ENCODE measurements around the gene SUCLA2. TPM values are rescaled to one million over a fixed set of nuclear protein-coding genes. Genes with fewer than 3 reads are reported as not detected.

Gene SUCLA2
- total RNA-seq (10 to 100 TPM; 22.7 to 31.2 (median 29.4) TPM), total RNA-seq (18.2 to 72.5 (median 26.4) reads per million in 29 experiments)
- total RNA-seq (2013): 27.9 TPM

GRCh38 chr13:48001114-48001881 lies at the start of gene SUCLA2:
Gene SUCLA2, minus strand, starts transcription at chr13:48001273. Its CDS starts 4 bp downstream, at chr13:48001269.
- Mint-ChIP-seq H3K27me3 (no peaks in the 10 kb centered on the region), H3K27ac (peak within 1 kb of the TSS; percentile 67 to 89), H3K9me3 (no peaks in the 10 kb centered on the region), H3K4me1 (peaks cover 41 to 49% (median 46%) of the 10 kb centered on the region in 3 donors), H3K36me3 (peaks cover 6% of the 10 kb centered on the region), H3K4me3 (peak within 1 kb of the TSS; percentile 92 to 95 (median 94))
- WGBS (ENCODE audit: insufficient coverage): 20% methylated on average over 50 of the region's 52 CpGs
- POLR2A ChIA-PET: no interaction called here
- no peaks in the 10 kb centered on the region for H3K27me3 ChIP-seq (replicated peaks in 1 of 2; ENCODE audit: control insufficient read depth in 2 of 2, extremely low read depth in 1 of 2, insufficient read depth in 2 of 2, low read length in 1 of 2)
- peak within 1 kb of the TSS; percentile 97 to 99 for H3K4me3 ChIP-seq (ENCODE audit: control insufficient read depth in 1 of 2, extremely low read depth in 1 of 2, low read length in 1 of 2)
- CTCF ChIA-PET: interaction anchor here in 1 of 2 donors (3.5 kb wide), 1 partner anchor 36 kb away, joined by 14 read pairs; the partner anchor contains the start of gene NUDT15
- peak within 1 kb of the TSS; percentile 66 for H3K27ac ChIP-seq (ENCODE audit: low read length)
- peak; percentile 77 to 93 (median 84) for DNase-seq
- peaks cover 13 to 15% of the 10 kb centered on the region in 2 experiments for H3K4me1 ChIP-seq (ENCODE audit: control insufficient read depth in 1 of 2, extremely low read depth in 1 of 2, insufficient read depth in 2 of 2, low read length in 2 of 2)
- ATAC-seq (replicated peaks in 1 of 4): peak; percentile 99 to 100 (median 99)
- H3K9me3 ChIP-seq: no peaks in the 10 kb centered on the region
- peaks cover 0 to 2% of the 10 kb centered on the region in 2 donors for H3K36me3 ChIP-seq (ENCODE audit: control insufficient read depth in 2 of 2, extremely low read depth in 1 of 2, insufficient read depth in 1 of 2, low read length in 1 of 2)

DNA sequence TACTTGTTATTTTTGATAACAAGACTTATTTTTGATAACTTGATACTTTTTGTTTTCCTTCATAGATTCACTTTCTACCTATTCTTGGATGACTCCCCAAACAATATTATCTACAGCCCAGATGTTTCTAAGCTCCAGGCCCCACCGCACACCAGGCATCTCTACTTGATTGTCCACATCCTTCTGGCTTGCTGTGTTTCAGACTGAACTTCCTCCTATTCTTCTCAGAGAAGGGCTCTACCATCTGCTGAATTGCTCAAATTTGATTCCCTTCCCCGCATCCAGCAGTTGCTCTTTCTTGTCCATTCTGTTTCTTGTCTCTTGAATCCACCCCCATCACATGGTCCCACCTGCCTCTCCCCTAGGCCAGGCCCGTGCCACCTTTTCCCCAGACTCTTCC lies 49.5 kb upstream of the SUCLA2 start:
- no peaks in the 10 kb centered on the region for H3K9me3 ChIP-seq
- DNase-seq (no peak), ATAC-seq (replicated peaks in 1 of 4) (no peak)
- no peaks in the 10 kb centered on the region for H3K27me3 ChIP-seq (replicated peaks in 1 of 2; ENCODE audit: control insufficient read depth in 2 of 2, extremely low read depth in 1 of 2, insufficient read depth in 2 of 2, low read length in 1 of 2)
- H3K4me3 ChIP-seq (ENCODE audit: control insufficient read depth in 1 of 2, extremely low read depth in 1 of 2, low read length in 1 of 2): no peak overlapping the region
- 95% methylated on average over 2 of the region's 3 CpGs for WGBS (ENCODE audit: insufficient coverage)
- H3K36me3 ChIP-seq (ENCODE audit: control insufficient read depth in 2 of 2, extremely low read depth in 1 of 2, insufficient read depth in 1 of 2, low read length in 1 of 2): peaks cover 9 to 30% of the 10 kb centered on the region in 2 donors
- Mint-ChIP-seq H3K36me3 (peaks cover 47% of the 10 kb centered on the region), H3K4me1 (peaks cover 0 to 10% (median 0%) of the 10 kb centered on the region in 3 donors), H3K9me3 (no peaks in the 10 kb centered on the region), H3K4me3 (no peak overlapping the region), H3K27me3 (no peaks in the 10 kb centered on the region), H3K27ac (no peak overlapping the region)
- H3K27ac ChIP-seq (ENCODE audit: low read length): no peak overlapping the region
- ChIA-PET CTCF (interaction anchor here in 1 of 2 donors (0.6 kb wide), 1 partner anchor 13 kb away, joined by 3 read pairs; the partner anchor contains the start of gene NUDT15), POLR2A (no interaction called here)
- H3K4me1 ChIP-seq (ENCODE audit: control insufficient read depth in 1 of 2, extremely low read depth in 1 of 2, insufficient read depth in 2 of 2, low read length in 2 of 2): no peaks in the 10 kb centered on the region

DNA sequence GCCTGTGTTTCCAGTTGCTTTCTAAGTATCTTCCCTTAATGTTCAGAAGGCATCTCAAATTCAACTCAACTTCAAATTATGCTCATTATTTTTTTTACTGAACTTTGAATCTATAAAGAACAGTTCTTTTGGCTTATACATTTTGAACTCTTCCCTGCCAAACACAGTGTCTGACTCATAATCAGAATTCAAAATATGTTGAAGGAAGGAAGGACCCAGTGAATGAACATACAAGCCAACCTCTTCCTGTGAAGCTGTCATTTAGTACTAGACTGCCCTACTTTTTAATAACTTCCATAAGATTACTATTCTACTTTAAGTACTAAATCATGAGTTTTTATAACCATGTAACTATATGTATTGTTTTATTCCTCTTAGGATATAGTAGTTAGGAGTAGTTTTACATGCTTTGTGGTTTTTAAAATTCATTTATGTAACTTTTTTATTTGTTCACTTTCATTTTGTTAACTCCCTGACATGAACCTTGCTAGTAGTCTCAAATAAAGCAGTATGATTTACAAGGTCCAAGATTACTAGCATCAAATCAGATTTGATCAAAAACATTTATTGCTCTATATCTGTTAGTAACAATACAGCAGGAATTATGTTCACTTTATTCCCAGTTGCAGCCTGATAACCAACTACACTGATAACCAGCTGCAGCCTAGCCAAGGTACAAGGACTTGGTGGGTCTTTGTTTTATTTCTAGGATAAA lies 42.9 kb upstream of the SUCLA2 start:
- Mint-ChIP-seq H3K4me1 (peaks cover 12 to 23% (median 16%) of the 10 kb centered on the region in 3 donors), H3K27me3 (no peaks in the 10 kb centered on the region), H3K4me3 (no peak overlapping the region), H3K9me3 (no peaks in the 10 kb centered on the region), H3K27ac (peak overlapping the region; percentile 60 to 90), H3K36me3 (peaks cover 28% of the 10 kb centered on the region)
- peaks cover 3 to 15% of the 10 kb centered on the region in 2 donors for H3K36me3 ChIP-seq (ENCODE audit: control insufficient read depth in 2 of 2, extremely low read depth in 1 of 2, insufficient read depth in 1 of 2, low read length in 1 of 2)
- no peaks in the 10 kb centered on the region for H3K27me3 ChIP-seq (replicated peaks in 1 of 2; ENCODE audit: control insufficient read depth in 2 of 2, extremely low read depth in 1 of 2, insufficient read depth in 2 of 2, low read length in 1 of 2)
- DNase-seq (no peak), ATAC-seq (replicated peaks in 1 of 4) (peak in 3 of 4 experiments; percentile 44 to 53 (median 47))
- ChIA-PET CTCF (interaction anchor here in 1 of 2 donors (1.0 kb wide), 1 partner anchor 191 kb away, joined by 3 read pairs; no protein-coding TSS in a partner anchor), POLR2A (interaction anchor here in 1 of 2 donors (0.6 kb wide), 1 partner anchor 77 kb away, joined by 3 read pairs; no protein-coding TSS in a partner anchor)
- no peak overlapping the region for H3K4me3 ChIP-seq (ENCODE audit: control insufficient read depth in 1 of 2, extremely low read depth in 1 of 2, low read length in 1 of 2)
- peak overlapping the region; percentile 54 for H3K27ac ChIP-seq (ENCODE audit: low read length)
- no peaks in the 10 kb centered on the region for H3K9me3 ChIP-seq
- H3K4me1 ChIP-seq (ENCODE audit: control insufficient read depth in 1 of 2, extremely low read depth in 1 of 2, insufficient read depth in 2 of 2, low read length in 2 of 2): peaks cover 0 to 3% of the 10 kb centered on the region in 2 experiments

DNA sequence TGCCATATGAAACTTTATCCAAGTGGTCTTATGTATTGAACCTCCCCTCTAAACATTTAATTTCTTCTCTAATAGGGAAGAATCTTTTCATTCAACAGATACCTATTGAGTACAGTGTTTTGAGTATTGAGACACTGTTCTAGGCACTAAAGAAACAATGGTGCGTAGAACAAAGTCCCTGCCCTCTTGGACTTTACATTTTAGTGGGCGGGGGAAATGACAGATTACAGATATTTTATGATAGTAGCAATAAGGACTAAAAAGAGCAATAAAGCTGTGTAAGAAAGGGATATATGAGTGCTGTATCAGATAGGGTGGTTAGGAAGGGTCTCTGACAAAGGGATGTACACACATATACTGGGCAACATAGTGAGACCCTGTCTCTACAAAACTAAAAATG lies 41.8 kb upstream of the SUCLA2 start:
- POLR2A ChIA-PET: no interaction called here
- 95% methylated on average over 2 of the region's 2 CpGs for WGBS (ENCODE audit: insufficient coverage)
- peaks cover 26% of the 10 kb centered on the region for H3K36me3 Mint-ChIP-seq

DNA sequence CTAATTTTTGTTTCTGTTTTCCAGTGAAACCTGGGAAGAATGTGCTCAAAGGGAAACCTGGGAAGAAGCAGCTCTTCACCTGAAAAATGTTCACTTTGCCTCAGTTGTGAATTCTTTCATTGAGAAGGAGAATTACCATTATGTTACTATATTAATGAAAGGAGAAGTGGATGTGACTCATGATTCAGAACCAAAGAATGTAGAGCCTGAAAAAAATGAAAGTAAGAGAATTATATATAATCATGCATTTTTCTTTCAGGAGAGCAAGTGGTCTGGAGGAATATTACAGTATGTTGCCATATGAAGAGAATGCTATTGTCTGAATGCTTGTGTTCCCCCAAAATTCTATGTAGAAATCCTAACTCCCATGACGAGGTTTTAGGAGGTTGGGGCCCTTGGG lies 39.8 kb upstream of the SUCLA2 start:
- no peak overlapping the region for H3K4me3 ChIP-seq (ENCODE audit: control insufficient read depth in 1 of 2, extremely low read depth in 1 of 2, low read length in 1 of 2)
- DNase-seq (no peak), ATAC-seq (replicated peaks in 1 of 4) (no peak)
- no peaks in the 10 kb centered on the region for H3K9me3 ChIP-seq
- no peaks in the 10 kb centered on the region for H3K27me3 ChIP-seq (replicated peaks in 1 of 2; ENCODE audit: control insufficient read depth in 2 of 2, extremely low read depth in 1 of 2, insufficient read depth in 2 of 2, low read length in 1 of 2)
- ChIA-PET POLR2A (no interaction called here), CTCF (interaction anchor here in 1 of 2 donors (4.9 kb wide), 1 partner anchor 53 kb away, joined by 27 read pairs; the partner anchor contains the start of gene MED4)
- peaks cover 8 to 17% of the 10 kb centered on the region in 2 experiments for H3K4me1 ChIP-seq (ENCODE audit: control insufficient read depth in 1 of 2, extremely low read depth in 1 of 2, insufficient read depth in 2 of 2, low read length in 2 of 2)
- H3K27me3 Mint-ChIP-seq: no peaks in the 10 kb centered on the region
- no peak overlapping the region for H3K4me3 Mint-ChIP-seq
- H3K36me3 ChIP-seq (ENCODE audit: control insufficient read depth in 2 of 2, extremely low read depth in 1 of 2, insufficient read depth in 1 of 2, low read length in 1 of 2): peaks cover 0 to 13% of the 10 kb centered on the region in 2 donors
- H3K27ac ChIP-seq (ENCODE audit: low read length): no peak overlapping the region
- WGBS (ENCODE audit: insufficient coverage): no CpG with 5 or more reads among the region's 1 CpG
- H3K9me3 Mint-ChIP-seq: no peaks in the 10 kb centered on the region
- H3K36me3 Mint-ChIP-seq: peaks cover 19% of the 10 kb centered on the region
- peak overlapping the region in 1 of 2 donors; percentile 49 for H3K27ac Mint-ChIP-seq
- peaks cover 35 to 48% (median 38%) of the 10 kb centered on the region in 3 donors for H3K4me1 Mint-ChIP-seq

More for the DNA sequence above, 41.8 kb upstream of the SUCLA2 start:
- no peak for ATAC-seq (replicated peaks in 1 of 4)
- CTCF ChIA-PET: interaction anchor here in 1 of 2 donors (1.0 kb wide), 1 partner anchor 192 kb away, joined by 3 read pairs; no protein-coding TSS in a partner anchor
- peaks cover 4 to 8% of the 10 kb centered on the region in 2 experiments for H3K4me1 ChIP-seq (ENCODE audit: control insufficient read depth in 1 of 2, extremely low read depth in 1 of 2, insufficient read depth in 2 of 2, low read length in 2 of 2)
- no peaks in the 10 kb centered on the region for H3K27me3 Mint-ChIP-seq
- peaks cover 21 to 33% (median 26%) of the 10 kb centered on the region in 3 donors for H3K4me1 Mint-ChIP-seq
- peaks cover 0 to 13% of the 10 kb centered on the region in 2 donors for H3K36me3 ChIP-seq (ENCODE audit: control insufficient read depth in 2 of 2, extremely low read depth in 1 of 2, insufficient read depth in 1 of 2, low read length in 1 of 2)
- DNase-seq: no peak
- no peak overlapping the region for H3K27ac ChIP-seq (ENCODE audit: low read length)
- H3K4me3 Mint-ChIP-seq: no peak overlapping the region
- H3K4me3 ChIP-seq (ENCODE audit: control insufficient read depth in 1 of 2, extremely low read depth in 1 of 2, low read length in 1 of 2): no peak overlapping the region
- peak overlapping the region; percentile 60 to 77 for H3K27ac Mint-ChIP-seq
- H3K27me3 ChIP-seq (replicated peaks in 1 of 2; ENCODE audit: control insufficient read depth in 2 of 2, extremely low read depth in 1 of 2, insufficient read depth in 2 of 2, low read length in 1 of 2): no peaks in the 10 kb centered on the region
- H3K9me3 ChIP-seq: no peaks in the 10 kb centered on the region
- H3K9me3 Mint-ChIP-seq: no peaks in the 10 kb centered on the region

- peaks cover 35 to 48% (median 38%) of the 10 kb centered on the region in 3 donors for H3K4me1 Mint-ChIP-seq
- CTCF ChIA-PET: interaction anchor here in 1 of 2 donors (4.8 to 4.9 kb wide), 2 partner anchors 8 to 54 kb away, joined by 27 to 29 read pairs; partner anchors contain the start of gene MED4
These were observed 39.0 kb upstream of the SUCLA2 start for GRCh38 chr13:48040049-48040448.

More at GRCh38 chr13:48040049-48040448, 39.0 kb upstream of the SUCLA2 start:
- ATAC-seq (replicated peaks in 1 of 4): no peak
- peak overlapping the region; percentile 3 to 36 for H3K27ac Mint-ChIP-seq
- Histone ChIP-seq H3K4me3 (ENCODE audit: control insufficient read depth in 1 of 2, extremely low read depth in 1 of 2, low read length in 1 of 2) (no peak overlapping the region), H3K36me3 (ENCODE audit: control insufficient read depth in 2 of 2, extremely low read depth in 1 of 2, insufficient read depth in 1 of 2, low read length in 1 of 2) (peaks cover 0 to 14% of the 10 kb centered on the region in 2 donors), H3K27me3 (replicated peaks in 1 of 2; ENCODE audit: control insufficient read depth in 2 of 2, extremely low read depth in 1 of 2, insufficient read depth in 2 of 2, low read length in 1 of 2) (no peaks in the 10 kb centered on the region), H3K4me1 (ENCODE audit: control insufficient read depth in 1 of 2, extremely low read depth in 1 of 2, insufficient read depth in 2 of 2, low read length in 2 of 2) (peaks cover 8 to 17% of the 10 kb centered on the region in 2 experiments), H3K9me3 (no peaks in the 10 kb centered on the region), H3K27ac (ENCODE audit: low read length) (no peak overlapping the region)
- no peaks in the 10 kb centered on the region for H3K9me3 Mint-ChIP-seq
- peak overlapping the region in 1 of 3 donors; percentile 94 for H3K4me3 Mint-ChIP-seq
- no peak for DNase-seq
- no peaks in the 10 kb centered on the region for H3K27me3 Mint-ChIP-seq
- H3K36me3 Mint-ChIP-seq: peaks cover 15% of the 10 kb centered on the region
- POLR2A ChIA-PET: no interaction called here
